ENCODE data around the gene ACTG1.
A peak's percentile ranks its signal among the peaks of the same experiment; 100 is the strongest.

ACTG1 gene

GRCh38 chr17:81519284-81520020, 6.9 kb upstream of the ACTG1 start:
- Histone ChIP-seq H3K27ac (peak overlapping the region; percentile 7 to 98 (median 65)), H3K4me3 (peak overlapping the region; percentile 32 to 57 (median 52))

GRCh38 chr17:81518785-81519283, 6.2 kb upstream of the ACTG1 start:
- H3K4me3 ChIP-seq = peak overlapping the region; percentile 32 to 57 (median 52)
- H3K27ac ChIP-seq = peak overlapping the region; percentile 7 to 98 (median 65)

GRCh38 chr17:81518113-81518784, 5.7 kb upstream of the ACTG1 start:
- Histone ChIP-seq H3K4me3 (peak overlapping the region; percentile 32 to 57 (median 52)), H3K27ac (peak overlapping the region in 14 of 21 experiments; percentile 7 to 98 (median 67))

- peak overlapping the region in 9 of 21 experiments; percentile 14 to 99 (median 68) for H3K27ac ChIP-seq
- H3K4me3 ChIP-seq = no peak overlapping the region
Observed at GRCh38 chr17:81517339-81518112, 4.9 kb upstream of the ACTG1 start.

- no peak overlapping the region for H3K4me3 ChIP-seq
- H3K27ac ChIP-seq = peak overlapping the region in 8 of 21 experiments; percentile 14 to 99 (median 88)
Observed at GRCh38 chr17:81517009-81517338, 4.4 kb upstream of the ACTG1 start.

GRCh38 chr17:81516439-81516838, 3.8 kb upstream of the ACTG1 start:
- H3K27ac ChIP-seq = peak overlapping the region in 12 of 21 experiments; percentile 14 to 100 (median 99)
- H3K4me3 ChIP-seq = peak overlapping the region in 4 of 7 experiments; percentile 65 to 96 (median 72)

GRCh38 chr17:81515530-81516041, 3.0 kb upstream of the ACTG1 start:
- peak overlapping the region; percentile 35 to 100 (median 99) for H3K27ac ChIP-seq
- H3K4me3 ChIP-seq = peak overlapping the region; percentile 65 to 96 (median 86)

GRCh38 chr17:81514739-81515529, 2.3 kb upstream of the ACTG1 start:
- H3K4me3 ChIP-seq = peak overlapping the region; percentile 65 to 96 (median 86)
- H3K27ac ChIP-seq = peak overlapping the region; percentile 91 to 100 (median 99)

- Histone ChIP-seq H3K27ac (peak overlapping the region; percentile 91 to 100 (median 99)), H3K4me3 (peak overlapping the region; percentile 65 to 96 (median 86))
Observed at GRCh38 chr17:81514489-81514738, 1.8 kb upstream of the ACTG1 start.

- Histone ChIP-seq H3K4me3 (peak overlapping the region; percentile 65 to 96 (median 86)), H3K27ac (peak overlapping the region; percentile 91 to 100 (median 99))
Observed at GRCh38 chr17:81513753-81514488, 1.3 kb upstream of the ACTG1 start.

GRCh38 chr17:81513372-81513752, 763 bp upstream of the ACTG1 start:
- H3K4me3 ChIP-seq = peak overlapping the region; percentile 65 to 96 (median 86)
- H3K27ac ChIP-seq = peak overlapping the region; percentile 91 to 100 (median 99)

- Histone ChIP-seq H3K27ac (peak overlapping the region; percentile 57 to 100 (median 98)), H3K4me3 (peak overlapping the region; percentile 68 to 96 (median 86))
Observed at GRCh38 chr17:81511804-81512561, 616 bp downstream of the ACTG1 start.

GRCh38 chr17:81511554-81511803, 1.1 kb downstream of the ACTG1 start:
- peak overlapping the region; percentile 68 to 96 (median 86) for H3K4me3 ChIP-seq
- H3K27ac ChIP-seq = peak overlapping the region; percentile 27 to 100 (median 98)

- peak overlapping the region; percentile 27 to 100 (median 98) for H3K27ac ChIP-seq
- peak overlapping the region; percentile 68 to 96 (median 86) for H3K4me3 ChIP-seq
Observed at GRCh38 chr17:81510785-81511553, 1.6 kb downstream of the ACTG1 start.

GRCh38 chr17:81509972-81510784, 2.4 kb downstream of the ACTG1 start:
- Histone ChIP-seq H3K4me3 (peak overlapping the region; percentile 68 to 96 (median 86)), H3K27ac (peak overlapping the region in 19 of 21 experiments; percentile 21 to 100 (median 97))

GRCh38 chr17:81509207-81509971, 3.2 kb downstream of the ACTG1 start:
- peak overlapping the region; percentile 68 to 96 (median 86) for H3K4me3 ChIP-seq

More at GRCh38 chr17:81509207-81509971, 3.2 kb downstream of the ACTG1 start:
- H3K27ac ChIP-seq = peak overlapping the region in 16 of 21 experiments; percentile 10 to 100 (median 94)
